Calu3 (cell line): ENCODE data around the gene TBC1D7. TPM values are rescaled to one million over a fixed set of nuclear protein-coding genes. Genes with fewer than 3 reads are reported as not detected.

Source experiments
- BruUV-seq: library from RNA; stranded (reverse); fragments of 400-500 nt; replicated peaks from 2 replicates; lab custom pipeline; 2021; lab: Mats Ljungman, UMichigan
- CTCF ChIA-PET: fragments of 300-600 bp; sonication (Branson Sonifier 250); formaldehyde crosslinking; loops from one replicate; lab custom pipeline; 2022; ENCODE audit warnings: antibody characterized with exemption; lab: Charles Lee
- DNase-seq: peaks from one replicate; pipeline ENCODE4 v3.0.0; 2022
- H3K27ac Mint-ChIP-seq: one replicate; pipeline ENCODE4 v1.8.0; 2022; ENCODE audit warnings: mixed read lengths; ENCODE audit not compliant: unreplicated experiment
- H3K27me3 Mint-ChIP-seq: one replicate; pipeline ENCODE4 v1.8.0; 2022; ENCODE audit warnings: mixed read lengths; ENCODE audit not compliant: unreplicated experiment
- H3K36me3 Mint-ChIP-seq: one replicate; pipeline ENCODE4 v1.8.0; 2022; ENCODE audit warnings: mild to moderate bottlenecking, moderate library complexity, mixed read lengths; ENCODE audit not compliant: insufficient read depth, unreplicated experiment
- H3K4me1 Mint-ChIP-seq: one replicate; pipeline ENCODE4 v1.8.0; 2022; ENCODE audit warnings: mild to moderate bottlenecking, low read depth, mixed read lengths; ENCODE audit not compliant: unreplicated experiment
- H3K4me3 Mint-ChIP-seq: one replicate; pipeline ENCODE4 v1.8.0; 2022; ENCODE audit warnings: mild to moderate bottlenecking, low read depth, moderate library complexity, mixed read lengths; ENCODE audit not compliant: unreplicated experiment
- H3K9me3 Mint-ChIP-seq: one replicate; pipeline ENCODE4 v1.8.0; 2022; ENCODE audit warnings: low read depth, mixed read lengths; ENCODE audit not compliant: unreplicated experiment
- intact Hi-C: fragments of 100-400 bp; cut with micrococcal nuclease; formaldehyde crosslinking; loops from one replicate; pipeline ENCODE4 v1.10.0; 2022; ENCODE audit not compliant: unreplicated experiment
- total RNA-seq: library from RNA; stranded (reverse); gene quantifications from 2 replicates; pipeline ENCODE4 v1.2.3, GENCODE V29; 2022
- TF ChIP-seq, protein P1 (sequence below): fragments of 200-600 bp; IDR thresholded peaks from one replicate; pipeline ENCODE4 v1.8.0; 2022; ENCODE audit warnings: antibody characterized with exemption; ENCODE audit not compliant: unreplicated experiment

TBC1D7 gene
- total RNA-seq, 1 experiment from 2014 or later = 13.2 TPM

DNA sequence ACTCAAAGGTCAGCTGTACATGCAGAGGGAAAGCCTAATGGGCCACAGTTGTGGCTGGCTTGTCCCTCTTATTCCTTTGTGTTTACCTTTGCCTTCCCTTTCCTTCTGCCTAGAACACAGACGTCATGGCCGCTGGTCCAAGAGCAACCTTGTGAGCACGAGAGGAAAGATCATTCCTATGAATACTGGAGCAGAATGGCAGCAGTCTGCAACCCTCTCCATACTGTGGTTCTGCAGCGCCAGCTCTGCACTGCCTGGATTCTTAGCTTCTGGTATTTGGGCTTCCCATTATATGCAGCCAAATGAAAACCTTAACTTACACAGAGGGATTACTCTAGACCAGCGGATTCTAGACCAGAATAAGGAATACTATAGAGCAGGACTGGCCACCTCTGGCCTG lies 12.4 kb downstream of the TBC1D7 start:
- no peak overlapping the region for H3K4me3 Mint-ChIP-seq
- no peaks in the 10 kb centered on the region for H3K36me3 Mint-ChIP-seq
- CTCF ChIA-PET = no interaction called here
- H3K27me3 Mint-ChIP-seq = no peaks in the 10 kb centered on the region
- H3K9me3 Mint-ChIP-seq = no peaks in the 10 kb centered on the region
- no peak overlapping the region for H3K27ac Mint-ChIP-seq
- no peak for DNase-seq
- BruUV-seq = no TSS peak
- intact Hi-C loops = no loop called here
- TF ChIP-seq, protein P1, sequence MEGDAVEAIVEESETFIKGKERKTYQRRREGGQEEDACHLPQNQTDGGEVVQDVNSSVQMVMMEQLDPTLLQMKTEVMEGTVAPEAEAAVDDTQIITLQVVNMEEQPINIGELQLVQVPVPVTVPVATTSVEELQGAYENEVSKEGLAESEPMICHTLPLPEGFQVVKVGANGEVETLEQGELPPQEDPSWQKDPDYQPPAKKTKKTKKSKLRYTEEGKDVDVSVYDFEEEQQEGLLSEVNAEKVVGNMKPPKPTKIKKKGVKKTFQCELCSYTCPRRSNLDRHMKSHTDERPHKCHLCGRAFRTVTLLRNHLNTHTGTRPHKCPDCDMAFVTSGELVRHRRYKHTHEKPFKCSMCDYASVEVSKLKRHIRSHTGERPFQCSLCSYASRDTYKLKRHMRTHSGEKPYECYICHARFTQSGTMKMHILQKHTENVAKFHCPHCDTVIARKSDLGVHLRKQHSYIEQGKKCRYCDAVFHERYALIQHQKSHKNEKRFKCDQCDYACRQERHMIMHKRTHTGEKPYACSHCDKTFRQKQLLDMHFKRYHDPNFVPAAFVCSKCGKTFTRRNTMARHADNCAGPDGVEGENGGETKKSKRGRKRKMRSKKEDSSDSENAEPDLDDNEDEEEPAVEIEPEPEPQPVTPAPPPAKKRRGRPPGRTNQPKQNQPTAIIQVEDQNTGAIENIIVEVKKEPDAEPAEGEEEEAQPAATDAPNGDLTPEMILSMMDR = no peak
- H3K4me1 Mint-ChIP-seq = no peaks in the 10 kb centered on the region

GRCh38 chr6:13314806-13315205 lies 13.5 kb downstream of the TBC1D7 start:
- H3K4me3 Mint-ChIP-seq = no peak overlapping the region
- H3K9me3 Mint-ChIP-seq = no peaks in the 10 kb centered on the region
- no peak overlapping the region for H3K27ac Mint-ChIP-seq
- intact Hi-C loops = no loop called here
- H3K27me3 Mint-ChIP-seq = no peaks in the 10 kb centered on the region
- no peaks in the 10 kb centered on the region for H3K4me1 Mint-ChIP-seq
- TF ChIP-seq, protein P1 = no peak
- DNase-seq = no peak
- BruUV-seq = no TSS peak
- no peaks in the 10 kb centered on the region for H3K36me3 Mint-ChIP-seq
- CTCF ChIA-PET = no interaction called here

GRCh38 chr6:13311155-13311554 lies 17.2 kb downstream of the TBC1D7 start:
- BruUV-seq = no TSS peak
- H3K9me3 Mint-ChIP-seq = no peaks in the 10 kb centered on the region
- no peak overlapping the region for H3K27ac Mint-ChIP-seq
- H3K36me3 Mint-ChIP-seq = no peaks in the 10 kb centered on the region
- DNase-seq = no peak
- TF ChIP-seq, protein P1 = no peak
- CTCF ChIA-PET = no interaction called here
- no peak overlapping the region for H3K4me3 Mint-ChIP-seq
- intact Hi-C loops = no loop called here
- H3K27me3 Mint-ChIP-seq = no peaks in the 10 kb centered on the region
- no peaks in the 10 kb centered on the region for H3K4me1 Mint-ChIP-seq

GRCh38 chr6:13308332-13308731 lies 20.0 kb downstream of the TBC1D7 start:
- Mint-ChIP-seq H3K4me3 (no peak overlapping the region), H3K4me1 (no peaks in the 10 kb centered on the region), H3K9me3 (no peaks in the 10 kb centered on the region), H3K27me3 (no peaks in the 10 kb centered on the region), H3K36me3 (no peaks in the 10 kb centered on the region), H3K27ac (no peak overlapping the region)
- intact Hi-C loops = no loop called here
- no peak for DNase-seq
- no TSS peak for BruUV-seq
- TF ChIP-seq, protein P1 = no peak
- CTCF ChIA-PET = interaction anchor here (0.6 kb wide), 1 partner anchor 11 kb away, joined by 5 read pairs; no protein-coding TSS in a partner anchor
